ENCODE results near the gene PCGF1. TPM values are rescaled to one million over a fixed set of nuclear protein-coding genes. Genes with fewer than 3 reads are reported as not detected.

PCGF1 gene
- total RNA-seq, 1 experiment from 2014 or later: 39.9 TPM

- Histone ChIP-seq H3K9me2 (ENCODE audit: insufficient read depth) (no peaks in the 10 kb centered on the region), H3K4me3 (replicated peaks in 1 of 2; ENCODE audit: low read depth in 1 of 2, low read length in 2 of 2) (peak overlapping the region; percentile 83 to 89), H3K36me3 (ENCODE audit: control insufficient read depth in 1 of 2, insufficient read depth in 2 of 2, low read length in 2 of 2) (peaks cover 3 to 16% of the 10 kb centered on the region in 2 experiments; a peak in 2 of 4 replicates), H3K27ac (ENCODE audit: low read depth, low read length) (peak overlapping the region; percentile 91), H3K9me3 (ENCODE audit: control insufficient read depth in 1 of 2, insufficient read depth in 1 of 2, low read depth in 1 of 2, low read length in 2 of 2) (no peaks in the 10 kb centered on the region), H4K20me1 (ENCODE audit: insufficient read depth) (no peaks in the 10 kb centered on the region), H3K79me2 (ENCODE audit: insufficient read depth, low read length) (peaks cover 22% of the 10 kb centered on the region), H3K27me3 (ENCODE audit: insufficient read depth, low read length) (no peaks in the 10 kb centered on the region), H2AFZ (ENCODE audit: low read depth, low read length, poor library complexity, severe bottlenecking) (no peak overlapping the region), H3K4me2 (ENCODE audit: low read length) (peak overlapping the region; percentile 95), H3K9ac (ENCODE audit: low read length) (peak overlapping the region; percentile 85), H3K4me1 (ENCODE audit: control insufficient read depth in 1 of 2, insufficient read depth in 2 of 2, low read length in 2 of 2) (peaks cover 28 to 63% of the 10 kb centered on the region in 2 experiments)
- no TSS peak for BruUV-seq (replicated peaks)
- ATAC-seq (no peak), DNase-seq (ENCODE audit: low read depth, low spot score) (no peak)
- CTCF ChIA-PET: interaction anchor here (1.7 to 1.8 kb wide), 2 partner anchors 21 to 28 kb away, joined by 4 to 9 read pairs; partner anchors contain the start of genes CCDC142 and TTC31
- RAD21 ChIA-PET (ENCODE audit: low non-redundant PET in 1 of 2, low total read pairs in 2 of 2, uncharacterized antibody in 2 of 2, unreplicated experiment in 2 of 2): no interaction called here
- no peak for TF ChIP-seq SRF (IDR thresholded peaks at IDR 0.05; ENCODE audit: low read depth)
- TF ChIP-seq, protein P1, sequence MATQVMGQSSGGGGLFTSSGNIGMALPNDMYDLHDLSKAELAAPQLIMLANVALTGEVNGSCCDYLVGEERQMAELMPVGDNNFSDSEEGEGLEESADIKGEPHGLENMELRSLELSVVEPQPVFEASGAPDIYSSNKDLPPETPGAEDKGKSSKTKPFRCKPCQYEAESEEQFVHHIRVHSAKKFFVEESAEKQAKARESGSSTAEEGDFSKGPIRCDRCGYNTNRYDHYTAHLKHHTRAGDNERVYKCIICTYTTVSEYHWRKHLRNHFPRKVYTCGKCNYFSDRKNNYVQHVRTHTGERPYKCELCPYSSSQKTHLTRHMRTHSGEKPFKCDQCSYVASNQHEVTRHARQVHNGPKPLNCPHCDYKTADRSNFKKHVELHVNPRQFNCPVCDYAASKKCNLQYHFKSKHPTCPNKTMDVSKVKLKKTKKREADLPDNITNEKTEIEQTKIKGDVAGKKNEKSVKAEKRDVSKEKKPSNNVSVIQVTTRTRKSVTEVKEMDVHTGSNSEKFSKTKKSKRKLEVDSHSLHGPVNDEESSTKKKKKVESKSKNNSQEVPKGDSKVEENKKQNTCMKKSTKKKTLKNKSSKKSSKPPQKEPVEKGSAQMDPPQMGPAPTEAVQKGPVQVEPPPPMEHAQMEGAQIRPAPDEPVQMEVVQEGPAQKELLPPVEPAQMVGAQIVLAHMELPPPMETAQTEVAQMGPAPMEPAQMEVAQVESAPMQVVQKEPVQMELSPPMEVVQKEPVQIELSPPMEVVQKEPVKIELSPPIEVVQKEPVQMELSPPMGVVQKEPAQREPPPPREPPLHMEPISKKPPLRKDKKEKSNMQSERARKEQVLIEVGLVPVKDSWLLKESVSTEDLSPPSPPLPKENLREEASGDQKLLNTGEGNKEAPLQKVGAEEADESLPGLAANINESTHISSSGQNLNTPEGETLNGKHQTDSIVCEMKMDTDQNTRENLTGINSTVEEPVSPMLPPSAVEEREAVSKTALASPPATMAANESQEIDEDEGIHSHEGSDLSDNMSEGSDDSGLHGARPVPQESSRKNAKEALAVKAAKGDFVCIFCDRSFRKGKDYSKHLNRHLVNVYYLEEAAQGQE (IDR thresholded peaks at IDR 0.05; ENCODE audit: low read depth): no peak
- intact Hi-C loops (cut with micrococcal nuclease): loop anchor here (2.0 kb wide), 1 partner anchor 21 kb away; the partner anchor contains the start of genes CCDC142 and TTC31
- POLR2A ChIA-PET: interaction anchor here (0.9 to 1.5 kb wide), 2 partner anchors 28 to 61 kb away, joined by 3 to 4 read pairs; no protein-coding TSS in a partner anchor
These were observed 3.7 kb downstream of the PCGF1 start for GRCh38 chr2:74503506-74504475.
